ENCODE results near the gene JRKL.
"Not testable (repeated sequence)": the region's sequence is repeated elsewhere in the genome, so short reads cannot be mapped to it uniquely, and the experiment has no call there.

Gene JRKL

GRCh38 chr11:96394773-96395172 lies 5.0 kb downstream of the JRKL start:
- no peak for DNase-seq

GRCh38 chr11:96396637-96397036 lies 6.8 kb downstream of the JRKL start:
- DNase-seq, result no peak

GRCh38 chr11:96397863-96398262 lies 8.1 kb downstream of the JRKL start:
- no peak for DNase-seq

- DNase-seq, result no peak
These were observed 10.9 kb downstream of the JRKL start for GRCh38 chr11:96400697-96401096.

GRCh38 chr11:96411412-96411811 lies 21.6 kb downstream of the JRKL start:
- DNase-seq, result not testable (repeated sequence)

GRCh38 chr11:96412761-96413381 lies 23.1 kb downstream of the JRKL start:
- DNase-seq, result no peak

- DNase-seq, result no peak
These were observed 23.6 kb downstream of the JRKL start for GRCh38 chr11:96413408-96413807.

GRCh38 chr11:96424693-96425092 lies 34.9 kb downstream of the JRKL start:
- DNase-seq, result no peak

- no peak for DNase-seq
These were observed 40.9 kb downstream of the JRKL start for GRCh38 chr11:96430668-96431067.

GRCh38 chr11:96432654-96433053 lies 42.8 kb downstream of the JRKL start:
- not testable (repeated sequence) for DNase-seq

All from NCI-H2081 (cell line).